GM18858 (cell line): Measurements from ENCODE around the gene CBX4.

ENCODE experiments used
- ATAC-seq: cut with Tn5 transposase; IDR thresholded peaks from one replicate; pipeline ENCODE4 v1.9.1; 2021; ENCODE audit not compliant: unreplicated experiment

The CBX4 gene

GRCh38 chr17:79790805-79791734, 48.2 kb downstream of the CBX4 start:
- no peak for ATAC-seq

GRCh38 chr17:79789943-79790804, 49.1 kb downstream of the CBX4 start:
- no peak for ATAC-seq

- ATAC-seq: no peak
Measured at GRCh38 chr17:79788989-79789942, 50.0 kb downstream of the CBX4 start.

GRCh38 chr17:79788455-79788854, 50.8 kb downstream of the CBX4 start:
- ATAC-seq: no peak

GRCh38 chr17:79786930-79787643, 52.2 kb downstream of the CBX4 start:
- ATAC-seq: no peak

GRCh38 chr17:79785900-79786810, 53.1 kb downstream of the CBX4 start:
- ATAC-seq: no peak

GRCh38 chr17:79785017-79785899, 54.0 kb downstream of the CBX4 start:
- no peak for ATAC-seq

GRCh38 chr17:79784353-79785016, 54.8 kb downstream of the CBX4 start:
- ATAC-seq: no peak

- no peak for ATAC-seq
Measured at GRCh38 chr17:79783891-79784290, 55.3 kb downstream of the CBX4 start.
